GM12892 (cell line): Measurements from ENCODE around the gene IL37.

Experiments
- POLR2A ChIP-seq: IDR thresholded peaks from 2 replicates; pipeline ENCODE4 v1.6.1; 2011; ENCODE audit warnings: low read depth, low read length, control low read depth
- POLR2AphosphoS5 ChIP-seq: IDR thresholded peaks from 2 replicates; pipeline ENCODE4 v1.6.1; 2011; ENCODE audit warnings: low read depth, low read length, control low read depth

GRCh38 chr2:112881217-112881985 lies 29.6 kb upstream of the IL37 start:
- TF ChIP-seq POLR2AphosphoS5 = no peak
- no peak for TF ChIP-seq POLR2A
